GM18867 (cell line): Measurements from ENCODE around the gene MYLK4.

Experiments used
- ATAC-seq: cut with Tn5 transposase; IDR thresholded peaks from one replicate; pipeline ENCODE4 v1.9.1; 2021; ENCODE audit warnings: mild to moderate bottlenecking, moderate library complexity; ENCODE audit not compliant: unreplicated experiment

Gene MYLK4

DNA sequence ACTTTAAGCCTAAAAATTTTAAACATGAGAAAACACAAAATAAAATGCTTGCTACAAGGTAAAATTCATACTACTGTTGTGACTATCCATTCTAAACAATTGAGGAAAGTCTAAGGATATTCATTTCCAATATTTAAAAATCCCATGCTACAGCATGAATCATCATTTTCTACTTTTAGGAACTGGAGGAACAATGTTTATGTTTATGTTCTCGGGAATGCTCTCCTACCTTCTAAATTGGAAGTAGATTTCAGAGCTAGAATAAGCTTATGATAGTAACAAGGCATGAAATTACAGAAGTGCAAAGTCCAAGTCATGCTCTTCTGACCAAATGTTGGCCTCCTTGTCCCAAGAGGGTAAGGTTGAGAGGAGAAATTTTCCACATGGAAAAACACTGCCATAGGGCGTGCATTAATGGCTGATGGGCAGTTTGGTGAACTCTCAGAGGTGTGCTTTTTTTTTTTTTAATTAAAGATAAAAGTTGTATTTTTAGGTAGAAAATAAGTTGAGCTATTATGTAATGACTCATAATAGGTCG is 6.0 kb upstream of the MYLK4 start:
- no peak for ATAC-seq

DNA sequence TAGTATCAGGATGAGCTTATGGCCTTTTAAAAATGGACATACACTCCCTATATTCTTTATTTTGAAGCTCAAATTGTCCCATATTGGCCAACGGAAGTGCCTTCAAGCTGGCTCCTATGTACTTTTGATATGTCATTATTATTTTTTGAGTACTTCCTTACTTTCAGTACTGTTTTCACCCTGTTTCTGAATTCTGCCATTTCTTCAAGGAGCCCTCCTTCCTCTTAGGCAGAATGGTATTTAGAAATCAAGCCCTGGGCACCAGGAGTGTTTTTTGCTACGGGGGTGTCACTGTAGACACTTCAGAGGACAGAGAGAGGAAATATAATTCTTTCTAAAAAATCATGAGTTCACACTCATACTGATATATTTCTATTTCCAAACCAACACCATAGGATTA is 5.5 kb upstream of the MYLK4 start:
- ATAC-seq, result no peak

GRCh38 chr6:2755456-2755855 is 4.7 kb upstream of the MYLK4 start:
- no peak for ATAC-seq

DNA sequence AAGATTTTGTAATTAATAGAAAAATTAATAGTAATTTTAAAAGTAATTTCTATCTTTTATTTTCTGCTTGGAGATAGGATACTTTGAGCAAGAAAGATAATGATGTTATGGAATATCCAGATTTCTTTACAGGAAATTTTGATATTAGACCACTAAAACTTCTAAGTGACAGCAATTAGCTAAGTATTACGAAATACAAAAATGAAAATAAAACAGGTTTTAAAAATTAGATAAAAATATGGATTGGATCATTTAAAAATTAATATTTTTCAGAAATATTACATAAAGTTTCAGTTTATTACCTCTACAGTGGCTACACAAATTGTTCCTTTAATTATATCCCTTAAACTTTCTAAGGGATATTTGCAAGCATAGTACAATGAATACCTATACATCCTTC is 4.2 kb upstream of the MYLK4 start:
- no peak for ATAC-seq

GRCh38 chr6:2754393-2754792 is 3.7 kb upstream of the MYLK4 start:
- no peak for ATAC-seq

DNA sequence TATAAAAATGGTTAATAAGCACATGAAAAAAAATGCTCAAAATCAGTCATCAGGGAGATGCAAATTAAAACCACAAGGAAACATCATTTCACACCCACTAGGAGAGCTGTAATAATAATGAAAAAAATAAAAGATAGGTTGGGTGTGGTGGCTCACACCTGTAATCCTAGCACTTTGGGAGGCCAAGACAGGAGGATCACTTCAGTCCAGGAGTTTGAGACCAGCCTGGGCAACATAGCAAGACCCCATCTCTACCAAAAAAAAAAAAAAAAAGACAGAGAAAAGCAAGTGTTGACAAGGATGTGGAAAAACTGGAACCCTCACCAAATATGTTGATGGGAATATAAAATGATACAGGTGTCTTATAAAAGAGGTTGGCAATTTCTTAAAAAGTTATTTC is 3.0 kb upstream of the MYLK4 start:
- no peak for ATAC-seq

DNA sequence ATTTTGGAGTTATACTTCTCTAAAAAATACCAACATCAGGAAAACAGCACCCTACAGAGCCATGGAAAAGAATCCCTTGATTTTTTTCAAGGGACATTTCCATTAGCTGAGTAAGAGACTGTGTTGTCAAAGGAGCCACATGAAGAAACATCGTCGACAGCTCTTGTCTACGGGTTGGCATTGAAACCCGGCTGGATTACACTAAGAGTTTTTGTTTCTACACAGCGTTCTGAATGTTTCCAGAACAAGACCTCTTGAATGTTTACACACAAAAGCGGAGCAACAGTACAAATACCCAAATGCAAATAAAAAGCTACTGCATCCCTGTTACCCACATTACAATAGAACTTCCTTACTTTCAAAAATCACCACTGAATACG is 2.4 kb upstream of the MYLK4 start:
- no peak for ATAC-seq

GRCh38 chr6:2752477-2753109 is 1.9 kb upstream of the MYLK4 start:
- no peak for ATAC-seq

DNA sequence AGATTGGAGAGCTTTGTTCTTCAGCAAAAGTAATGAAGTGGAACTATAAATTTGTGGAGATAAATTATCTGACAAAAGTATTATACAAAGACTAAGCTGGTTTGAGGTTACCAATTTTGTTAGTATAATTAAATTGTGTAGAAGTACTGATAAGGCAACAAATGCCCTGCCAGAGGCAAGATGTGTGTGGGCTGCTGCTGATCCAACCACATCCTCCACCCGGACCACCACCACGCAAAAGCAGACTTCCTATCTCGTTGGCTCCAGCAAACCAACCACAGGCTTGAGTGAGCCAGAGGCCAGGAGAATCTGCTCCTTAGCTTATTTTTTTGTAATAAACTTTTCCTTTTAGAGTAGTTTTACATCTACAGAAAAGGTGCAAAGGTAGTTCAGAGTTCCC is 1.1 kb upstream of the MYLK4 start:
- no peak for ATAC-seq

DNA sequence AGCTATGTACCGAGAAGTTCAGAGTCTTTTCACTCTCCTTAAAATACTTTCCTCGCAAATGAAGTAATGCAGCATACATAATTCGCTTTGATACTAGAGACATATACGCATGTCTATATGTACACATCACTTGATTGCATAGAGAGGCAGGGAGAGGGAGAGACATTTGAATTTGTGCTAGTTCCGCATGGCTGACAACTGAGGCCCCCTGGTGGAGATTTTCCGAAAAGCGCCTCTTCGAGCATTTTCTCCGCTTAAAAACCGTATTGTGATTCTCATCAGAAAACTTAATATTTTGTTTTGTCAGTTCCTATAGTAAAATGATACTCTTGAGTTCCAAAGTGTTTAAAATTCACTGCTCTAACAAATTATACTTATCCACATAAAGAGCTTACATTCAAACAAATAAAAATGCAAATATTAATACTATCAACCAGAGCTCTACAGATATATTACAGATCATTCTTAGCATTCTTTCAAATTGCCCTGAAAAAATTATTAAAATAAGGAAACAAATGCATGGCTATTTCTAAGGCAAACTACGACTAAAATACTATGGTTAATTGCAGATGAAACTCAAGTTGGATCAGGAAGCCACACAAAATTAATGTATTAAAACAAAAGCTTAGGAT is 637 bp downstream of the MYLK4 start:
- no peak for ATAC-seq

DNA sequence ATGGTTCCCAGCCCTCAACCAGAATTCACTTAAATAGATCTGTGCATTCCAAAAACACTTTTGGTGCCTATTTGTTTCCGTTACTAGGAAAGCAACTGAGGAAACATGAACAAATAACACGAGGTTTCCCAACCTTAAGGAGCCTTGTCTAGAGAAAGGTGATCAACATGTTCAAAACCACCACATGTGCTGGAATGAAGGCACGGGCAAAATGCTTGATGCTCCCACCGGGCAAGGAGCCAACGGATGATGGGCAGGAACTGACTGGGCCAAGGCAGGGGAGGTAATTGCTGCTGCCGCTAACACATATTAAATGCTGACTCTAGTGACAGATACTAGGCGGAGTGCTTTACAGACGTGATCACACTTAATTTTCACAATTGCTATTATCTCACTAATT is 2.5 kb downstream of the MYLK4 start:
- ATAC-seq, result no peak

GRCh38 chr6:2746557-2747061 is 4.1 kb downstream of the MYLK4 start:
- ATAC-seq, result no peak

GRCh38 chr6:2745246-2745645 is 5.5 kb downstream of the MYLK4 start:
- ATAC-seq, result no peak

DNA sequence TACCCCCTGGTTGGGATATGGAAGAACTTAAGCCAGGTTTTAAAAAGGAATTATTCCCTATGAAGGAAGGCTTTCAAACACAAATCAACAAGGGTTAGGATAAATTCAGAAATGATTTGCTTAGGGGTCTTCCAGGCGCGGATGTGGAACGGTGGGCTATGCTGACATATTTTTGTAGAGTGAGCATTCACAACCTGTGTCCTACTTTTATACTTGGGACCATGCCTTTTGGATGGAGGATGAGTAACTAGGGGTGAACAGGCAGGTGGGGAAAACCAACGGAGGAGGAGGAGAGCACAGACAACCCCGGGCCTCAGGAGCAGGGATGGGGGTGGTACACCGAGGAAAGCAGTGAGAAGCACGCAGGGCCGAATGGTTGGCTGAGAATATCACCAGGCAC is 5.9 kb downstream of the MYLK4 start:
- no peak for ATAC-seq

GRCh38 chr6:2744209-2744771 is 6.4 kb downstream of the MYLK4 start:
- ATAC-seq, result no peak

DNA sequence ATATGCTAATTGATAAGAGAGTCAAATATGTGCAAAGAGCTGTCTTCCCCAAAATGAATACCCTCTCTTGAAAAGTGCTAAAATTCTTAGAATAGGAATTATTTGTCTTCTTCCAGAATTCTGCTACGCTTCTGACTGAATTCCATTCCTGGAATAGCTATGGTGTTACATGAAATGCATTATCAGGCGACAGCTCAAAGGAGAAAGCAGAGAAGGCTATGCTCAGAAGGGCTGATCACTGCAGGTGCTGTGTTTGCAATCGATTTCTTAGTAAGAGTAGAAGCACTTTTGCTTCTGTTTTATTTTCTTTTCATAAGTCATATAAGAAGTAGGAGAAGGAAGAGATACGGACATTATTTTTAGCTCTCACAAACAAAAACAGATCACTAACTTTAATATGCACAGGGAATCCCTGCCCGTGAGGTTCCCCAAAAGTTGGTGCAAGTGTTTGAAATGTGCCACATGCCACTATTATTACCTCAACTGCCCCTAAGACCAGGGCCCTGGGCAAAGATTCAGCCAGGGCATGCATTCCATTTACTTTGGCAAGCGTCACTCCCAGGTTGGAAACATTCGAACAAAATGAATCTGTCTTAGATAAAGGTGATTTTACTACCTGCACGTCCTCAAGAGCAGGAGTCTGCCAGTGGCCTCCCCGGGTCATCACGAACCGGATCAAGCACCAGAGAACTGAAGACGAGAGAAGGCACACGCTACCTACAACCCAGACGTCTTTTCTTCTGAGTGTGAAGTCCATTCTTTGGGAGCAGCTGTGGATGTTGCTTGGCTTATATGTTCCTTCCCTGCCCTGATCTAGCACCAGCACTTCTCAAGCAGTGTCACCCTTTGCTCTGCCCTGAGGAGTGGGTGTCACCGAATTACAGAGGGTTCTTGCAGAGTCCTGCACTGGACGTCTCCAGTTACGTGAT is 7.2 kb downstream of the MYLK4 start:
- ATAC-seq, result no peak

DNA sequence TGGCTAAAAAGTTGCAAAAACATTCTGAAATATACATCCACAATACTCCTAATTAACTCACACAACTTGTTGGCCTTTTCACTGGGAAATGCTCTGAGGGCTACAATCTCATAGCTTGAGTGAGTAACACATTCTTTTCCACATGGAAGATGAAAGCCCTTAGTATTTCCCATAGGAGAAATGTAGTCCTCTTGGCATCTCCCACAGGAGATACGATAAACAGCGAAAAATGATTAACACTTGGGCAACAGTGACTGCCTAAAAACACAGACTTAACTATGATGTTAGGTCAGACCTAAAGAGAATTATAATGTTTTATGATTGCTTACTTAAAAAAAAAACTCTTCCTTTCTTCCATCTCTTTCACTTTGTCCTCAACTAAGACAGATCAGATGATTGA is 9.0 kb downstream of the MYLK4 start:
- no peak for ATAC-seq

- no peak for ATAC-seq
Measured at GRCh38 chr6:2740581-2740980, 10.1 kb downstream of the MYLK4 start.

DNA sequence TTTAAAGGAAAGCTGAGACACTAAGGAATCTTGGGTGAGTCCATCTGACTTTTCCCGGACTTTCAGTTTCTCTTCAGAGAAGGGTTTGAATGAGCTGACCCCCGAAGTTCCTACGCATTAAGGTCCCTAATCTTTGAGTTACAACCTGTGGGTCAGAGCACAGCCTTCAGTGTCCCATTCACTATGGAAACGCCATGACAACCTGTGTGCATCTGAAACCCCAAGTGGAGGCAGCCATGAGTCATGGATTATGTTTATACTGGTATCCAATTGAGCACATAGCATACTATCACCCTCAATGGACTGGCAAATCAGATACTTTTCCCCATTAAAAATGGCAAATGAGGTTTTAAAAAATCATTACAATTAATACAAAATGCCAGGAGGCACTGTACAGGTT is 11.4 kb downstream of the MYLK4 start:
- no peak for ATAC-seq

GRCh38 chr6:2738373-2738979 is 12.2 kb downstream of the MYLK4 start:
- ATAC-seq, result no peak

GRCh38 chr6:2737885-2738284 is 12.8 kb downstream of the MYLK4 start:
- no peak for ATAC-seq
